Measurements from ENCODE around the gene GALNT18. TPM values are rescaled to one million over a fixed set of nuclear protein-coding genes. Genes with fewer than 3 reads are reported as not detected.

GALNT18 gene
- total and polyA plus RNA-seq, 4 donors, result 2.1 to 11.0 (median 3.8) TPM

DNA sequence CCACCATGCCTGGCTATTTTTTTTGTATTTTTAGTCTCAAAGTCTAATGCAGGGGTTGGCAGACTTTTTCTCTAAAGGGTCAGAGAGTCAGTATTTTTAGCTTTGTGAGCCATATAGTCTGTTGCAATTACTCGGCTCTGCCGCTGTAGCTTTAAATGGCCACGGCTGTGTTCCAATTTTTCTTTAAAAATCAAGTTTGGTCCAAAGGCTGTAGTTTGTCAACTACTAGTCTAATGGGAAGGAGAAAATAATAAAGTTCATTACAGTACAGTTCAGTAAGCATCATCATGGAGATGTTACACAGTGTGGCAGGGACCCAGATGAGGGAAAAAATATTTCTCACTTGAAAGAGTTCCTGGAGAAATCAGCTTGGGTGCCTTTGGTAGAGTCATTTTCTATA is 376.4 kb downstream of the GALNT18 start:
- WGBS, result 76% methylated on average over 3 of the region's 3 CpGs
- no peak overlapping the region for H3K27ac ChIP-seq (ENCODE audit: low read depth in 1 of 2, low read length in 2 of 2)

DNA sequence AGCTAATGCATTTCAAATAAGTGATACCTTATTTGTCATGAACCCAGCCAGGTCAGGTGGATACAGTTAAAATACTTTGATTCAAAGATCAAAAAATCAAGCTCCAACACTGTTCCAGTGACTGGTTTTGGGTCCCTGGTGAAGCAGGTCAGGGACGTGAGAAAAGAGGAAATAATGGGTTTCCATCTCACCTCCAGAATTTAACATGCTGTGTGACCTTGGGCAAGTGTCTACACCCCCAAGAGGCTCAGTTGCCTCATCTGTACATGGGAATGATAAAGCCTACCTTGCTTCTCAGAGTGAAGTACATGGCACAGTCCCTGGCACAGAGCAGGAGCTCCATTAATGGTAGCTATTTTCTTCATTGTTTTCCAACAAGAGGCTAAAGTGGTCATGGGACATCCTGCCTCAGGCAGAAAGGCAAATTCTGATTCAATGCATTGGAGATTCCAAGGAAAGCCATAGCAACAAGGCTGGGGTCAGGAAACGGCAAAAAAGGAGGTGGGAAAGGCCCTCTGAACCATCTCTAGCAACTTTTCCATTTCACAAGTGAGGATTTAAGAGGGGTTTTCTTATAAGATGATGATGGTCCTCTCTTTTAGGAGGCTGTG is 377.2 kb downstream of the GALNT18 start:
- Histone ChIP-seq H3K4me1 (ENCODE audit: control insufficient read depth in 4 of 4, insufficient read depth in 4 of 4, low read length in 3 of 4) (no peaks in the 10 kb centered on the region), H3K4me3 (ENCODE audit: low read depth in 1 of 3, low read length in 3 of 3) (no peak overlapping the region), H3K27ac (ENCODE audit: low read depth in 1 of 2, low read length in 2 of 2) (peak overlapping the region; percentile 38 to 46), H3K9me3 (ENCODE audit: control insufficient read depth in 4 of 4, low read length in 3 of 4) (no peaks in the 10 kb centered on the region), H3K36me3 (ENCODE audit: control insufficient read depth in 4 of 4, insufficient read depth in 3 of 4, low read depth in 1 of 4, low read length in 3 of 4) (no peaks in the 10 kb centered on the region), H3K9ac (ENCODE audit: low read depth in 1 of 2, low read length in 2 of 2) (no peak overlapping the region), H3K27me3 (ENCODE audit: control insufficient read depth in 4 of 4, insufficient read depth in 4 of 4, low read length in 3 of 4) (peaks cover 0 to 4% (median 0%) of the 10 kb centered on the region in 4 donors)
- DNase-seq (ENCODE audit: low spot score), result no peak
- TF ChIP-seq TAF1 (conservative IDR thresholded peaks at IDR 0.05) (no peak), HNF4A (conservative IDR thresholded peaks at IDR 0.05) (no peak), JUND (IDR thresholded peaks at IDR 0.05) (no peak), RAD21 (IDR thresholded peaks at IDR 0.05) (no peak), NR2F2 (IDR thresholded peaks at IDR 0.05) (no peak), EGR1 (IDR thresholded peaks at IDR 0.05; ENCODE audit: low read depth in 2 of 2) (no peak), FOXA1 (IDR thresholded peaks at IDR 0.05) (no peak), FOXA2 (IDR thresholded peaks at IDR 0.05) (no peak), SP1 (IDR thresholded peaks at IDR 0.05) (no peak), HNF4G (IDR thresholded peaks at IDR 0.05) (no peak), RXRA (IDR thresholded peaks at IDR 0.05) (no peak), YY1 (IDR thresholded peaks at IDR 0.05) (no peak), GABPA (IDR thresholded peaks at IDR 0.05 in 1 of 2, conservative IDR thresholded peaks at IDR 0.05 in 1 of 2) (no peak)
- TF ChIP-seq, protein P1, sequence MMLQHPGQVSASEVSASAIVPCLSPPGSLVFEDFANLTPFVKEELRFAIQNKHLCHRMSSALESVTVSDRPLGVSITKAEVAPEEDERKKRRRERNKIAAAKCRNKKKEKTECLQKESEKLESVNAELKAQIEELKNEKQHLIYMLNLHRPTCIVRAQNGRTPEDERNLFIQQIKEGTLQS (IDR thresholded peaks at IDR 0.05), result no peak
- TF ChIP-seq, protein P2, sequence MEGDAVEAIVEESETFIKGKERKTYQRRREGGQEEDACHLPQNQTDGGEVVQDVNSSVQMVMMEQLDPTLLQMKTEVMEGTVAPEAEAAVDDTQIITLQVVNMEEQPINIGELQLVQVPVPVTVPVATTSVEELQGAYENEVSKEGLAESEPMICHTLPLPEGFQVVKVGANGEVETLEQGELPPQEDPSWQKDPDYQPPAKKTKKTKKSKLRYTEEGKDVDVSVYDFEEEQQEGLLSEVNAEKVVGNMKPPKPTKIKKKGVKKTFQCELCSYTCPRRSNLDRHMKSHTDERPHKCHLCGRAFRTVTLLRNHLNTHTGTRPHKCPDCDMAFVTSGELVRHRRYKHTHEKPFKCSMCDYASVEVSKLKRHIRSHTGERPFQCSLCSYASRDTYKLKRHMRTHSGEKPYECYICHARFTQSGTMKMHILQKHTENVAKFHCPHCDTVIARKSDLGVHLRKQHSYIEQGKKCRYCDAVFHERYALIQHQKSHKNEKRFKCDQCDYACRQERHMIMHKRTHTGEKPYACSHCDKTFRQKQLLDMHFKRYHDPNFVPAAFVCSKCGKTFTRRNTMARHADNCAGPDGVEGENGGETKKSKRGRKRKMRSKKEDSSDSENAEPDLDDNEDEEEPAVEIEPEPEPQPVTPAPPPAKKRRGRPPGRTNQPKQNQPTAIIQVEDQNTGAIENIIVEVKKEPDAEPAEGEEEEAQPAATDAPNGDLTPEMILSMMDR (IDR thresholded peaks at IDR 0.05; ENCODE audit: low read depth, low read length, missing input control), result no peak
- TF ChIP-seq, protein P3, sequence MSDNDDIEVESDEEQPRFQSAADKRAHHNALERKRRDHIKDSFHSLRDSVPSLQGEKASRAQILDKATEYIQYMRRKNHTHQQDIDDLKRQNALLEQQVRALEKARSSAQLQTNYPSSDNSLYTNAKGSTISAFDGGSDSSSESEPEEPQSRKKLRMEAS (IDR thresholded peaks at IDR 0.05), result no peak
- TF ChIP-seq, protein P4, sequence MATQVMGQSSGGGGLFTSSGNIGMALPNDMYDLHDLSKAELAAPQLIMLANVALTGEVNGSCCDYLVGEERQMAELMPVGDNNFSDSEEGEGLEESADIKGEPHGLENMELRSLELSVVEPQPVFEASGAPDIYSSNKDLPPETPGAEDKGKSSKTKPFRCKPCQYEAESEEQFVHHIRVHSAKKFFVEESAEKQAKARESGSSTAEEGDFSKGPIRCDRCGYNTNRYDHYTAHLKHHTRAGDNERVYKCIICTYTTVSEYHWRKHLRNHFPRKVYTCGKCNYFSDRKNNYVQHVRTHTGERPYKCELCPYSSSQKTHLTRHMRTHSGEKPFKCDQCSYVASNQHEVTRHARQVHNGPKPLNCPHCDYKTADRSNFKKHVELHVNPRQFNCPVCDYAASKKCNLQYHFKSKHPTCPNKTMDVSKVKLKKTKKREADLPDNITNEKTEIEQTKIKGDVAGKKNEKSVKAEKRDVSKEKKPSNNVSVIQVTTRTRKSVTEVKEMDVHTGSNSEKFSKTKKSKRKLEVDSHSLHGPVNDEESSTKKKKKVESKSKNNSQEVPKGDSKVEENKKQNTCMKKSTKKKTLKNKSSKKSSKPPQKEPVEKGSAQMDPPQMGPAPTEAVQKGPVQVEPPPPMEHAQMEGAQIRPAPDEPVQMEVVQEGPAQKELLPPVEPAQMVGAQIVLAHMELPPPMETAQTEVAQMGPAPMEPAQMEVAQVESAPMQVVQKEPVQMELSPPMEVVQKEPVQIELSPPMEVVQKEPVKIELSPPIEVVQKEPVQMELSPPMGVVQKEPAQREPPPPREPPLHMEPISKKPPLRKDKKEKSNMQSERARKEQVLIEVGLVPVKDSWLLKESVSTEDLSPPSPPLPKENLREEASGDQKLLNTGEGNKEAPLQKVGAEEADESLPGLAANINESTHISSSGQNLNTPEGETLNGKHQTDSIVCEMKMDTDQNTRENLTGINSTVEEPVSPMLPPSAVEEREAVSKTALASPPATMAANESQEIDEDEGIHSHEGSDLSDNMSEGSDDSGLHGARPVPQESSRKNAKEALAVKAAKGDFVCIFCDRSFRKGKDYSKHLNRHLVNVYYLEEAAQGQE (IDR thresholded peaks at IDR 0.05), result no peak
- TF ChIP-seq, protein P5, sequence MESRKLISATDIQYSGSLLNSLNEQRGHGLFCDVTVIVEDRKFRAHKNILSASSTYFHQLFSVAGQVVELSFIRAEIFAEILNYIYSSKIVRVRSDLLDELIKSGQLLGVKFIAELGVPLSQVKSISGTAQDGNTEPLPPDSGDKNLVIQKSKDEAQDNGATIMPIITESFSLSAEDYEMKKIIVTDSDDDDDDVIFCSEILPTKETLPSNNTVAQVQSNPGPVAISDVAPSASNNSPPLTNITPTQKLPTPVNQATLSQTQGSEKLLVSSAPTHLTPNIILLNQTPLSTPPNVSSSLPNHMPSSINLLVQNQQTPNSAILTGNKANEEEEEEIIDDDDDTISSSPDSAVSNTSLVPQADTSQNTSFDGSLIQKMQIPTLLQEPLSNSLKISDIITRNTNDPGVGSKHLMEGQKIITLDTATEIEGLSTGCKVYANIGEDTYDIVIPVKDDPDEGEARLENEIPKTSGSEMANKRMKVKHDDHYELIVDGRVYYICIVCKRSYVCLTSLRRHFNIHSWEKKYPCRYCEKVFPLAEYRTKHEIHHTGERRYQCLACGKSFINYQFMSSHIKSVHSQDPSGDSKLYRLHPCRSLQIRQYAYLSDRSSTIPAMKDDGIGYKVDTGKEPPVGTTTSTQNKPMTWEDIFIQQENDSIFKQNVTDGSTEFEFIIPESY (IDR thresholded peaks at IDR 0.05), result no peak
- WGBS, result 72% methylated on average over 2 of the region's 2 CpGs

More for the DNA sequence above, 376.4 kb downstream of the GALNT18 start:
- Histone ChIP-seq H3K36me3 (ENCODE audit: control insufficient read depth in 4 of 4, insufficient read depth in 3 of 4, low read depth in 1 of 4, low read length in 3 of 4) (no peaks in the 10 kb centered on the region), H3K27me3 (ENCODE audit: control insufficient read depth in 4 of 4, insufficient read depth in 4 of 4, low read length in 3 of 4) (peaks cover 0 to 4% (median 0%) of the 10 kb centered on the region in 4 donors), H3K4me3 (ENCODE audit: low read depth in 1 of 3, low read length in 3 of 3) (no peak overlapping the region), H3K4me1 (ENCODE audit: control insufficient read depth in 4 of 4, insufficient read depth in 4 of 4, low read length in 3 of 4) (no peaks in the 10 kb centered on the region), H3K9ac (ENCODE audit: low read depth in 1 of 2, low read length in 2 of 2) (no peak overlapping the region), H3K9me3 (ENCODE audit: control insufficient read depth in 4 of 4, low read length in 3 of 4) (no peaks in the 10 kb centered on the region)
- no peak for DNase-seq (ENCODE audit: low spot score)
- no peak for TF ChIP-seq YY1 (IDR thresholded peaks at IDR 0.05)
- TF ChIP-seq HNF4A (conservative IDR thresholded peaks at IDR 0.05), result no peak
- TF ChIP-seq JUND (IDR thresholded peaks at IDR 0.05), result no peak
- TF ChIP-seq TAF1 (conservative IDR thresholded peaks at IDR 0.05), result no peak
- TF ChIP-seq GABPA (IDR thresholded peaks at IDR 0.05 in 1 of 2, conservative IDR thresholded peaks at IDR 0.05 in 1 of 2), result no peak
- no peak for TF ChIP-seq RAD21 (IDR thresholded peaks at IDR 0.05)
- TF ChIP-seq SP1 (IDR thresholded peaks at IDR 0.05), result no peak
- TF ChIP-seq, protein P5 (IDR thresholded peaks at IDR 0.05), result no peak

Data from liver (tissue), 9 donors.